Parathyroid adenoma (tissue), 2 donors: ENCODE results near the gene IL18RAP.

Source experiments
- H2AFZ ChIP-seq: fragments of 300-600 bp; sonication (generic); one replicate; pipeline ENCODE4 v1.7.0; 2017; ENCODE audit warnings: antibody characterized with exemption, mild to moderate bottlenecking
- H3K27ac ChIP-seq: fragments of 300-600 bp; sonication (generic); one replicate; pipeline ENCODE4 v1.7.0; 2017
- H3K27me3 ChIP-seq: fragments of 300-600 bp; sonication (generic); one replicate; pipeline ENCODE4 v1.7.0; 2017; ENCODE audit warnings: low read length; ENCODE audit not compliant: control insufficient read depth, insufficient read depth
- H3K36me3 ChIP-seq: fragments of 300-600 bp; sonication (generic); one replicate; pipeline ENCODE4 v1.7.0; 2017; ENCODE audit warnings: low read length; ENCODE audit not compliant: control insufficient read depth, insufficient read depth
- H3K4me1 ChIP-seq: fragments of 300-600 bp; sonication (generic); one replicate; pipeline ENCODE4 v1.7.0; 2017; ENCODE audit warnings: control low read depth
- H3K4me2 ChIP-seq: fragments of 300-600 bp; sonication (generic); one replicate; pipeline ENCODE4 v1.7.0; 2017; ENCODE audit warnings: low read length
- H3K4me3 ChIP-seq: fragments of 300-600 bp; sonication (generic); one replicate; pipeline ENCODE4 v1.7.0; 2017; ENCODE audit warnings: low read depth, low read length
- H3K79me2 ChIP-seq: fragments of 300-600 bp; sonication (generic); one replicate; pipeline ENCODE4 v1.7.0; 2017; ENCODE audit warnings: control low read depth
- H3K9ac ChIP-seq: fragments of 300-600 bp; sonication (generic); one replicate; pipeline ENCODE4 v1.7.0; 2017; ENCODE audit warnings: mild to moderate bottlenecking
- H3K9me3 ChIP-seq: fragments of 300-600 bp; sonication (generic); one replicate; pipeline ENCODE4 v1.7.0; 2017; ENCODE audit warnings: low read length; ENCODE audit not compliant: control insufficient read depth
- TF ChIP-seq, protein P1 (sequence below): fragments of 300-600 bp; sonication (generic); IDR thresholded peaks from one replicate; pipeline ENCODE4 v1.7.0; 2017; ENCODE audit warnings: antibody characterized with exemption, mild to moderate bottlenecking
- donor health status: primary hyperparathyroidism.

IL18RAP gene

DNA sequence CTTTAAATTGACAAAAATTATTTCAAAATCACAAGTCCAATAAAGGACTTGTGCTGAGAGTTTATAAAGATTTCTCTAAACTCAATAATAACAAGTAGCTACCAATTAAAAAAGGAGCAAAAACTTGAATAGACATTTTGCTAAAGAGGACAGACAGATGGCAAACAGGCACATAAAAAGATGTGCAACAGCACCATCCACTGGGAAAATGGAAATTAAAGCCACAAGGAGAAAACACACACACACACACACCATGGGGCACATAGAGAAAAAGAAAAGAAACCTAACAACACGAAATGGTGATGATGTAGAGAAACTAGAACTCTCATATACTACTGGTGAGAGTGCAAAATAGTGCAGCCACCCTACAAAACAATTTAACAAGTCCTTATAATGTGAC lies 37.5 kb downstream of the IL18RAP start:
- H3K4me2 ChIP-seq = no peak overlapping the region
- TF ChIP-seq, protein P1, sequence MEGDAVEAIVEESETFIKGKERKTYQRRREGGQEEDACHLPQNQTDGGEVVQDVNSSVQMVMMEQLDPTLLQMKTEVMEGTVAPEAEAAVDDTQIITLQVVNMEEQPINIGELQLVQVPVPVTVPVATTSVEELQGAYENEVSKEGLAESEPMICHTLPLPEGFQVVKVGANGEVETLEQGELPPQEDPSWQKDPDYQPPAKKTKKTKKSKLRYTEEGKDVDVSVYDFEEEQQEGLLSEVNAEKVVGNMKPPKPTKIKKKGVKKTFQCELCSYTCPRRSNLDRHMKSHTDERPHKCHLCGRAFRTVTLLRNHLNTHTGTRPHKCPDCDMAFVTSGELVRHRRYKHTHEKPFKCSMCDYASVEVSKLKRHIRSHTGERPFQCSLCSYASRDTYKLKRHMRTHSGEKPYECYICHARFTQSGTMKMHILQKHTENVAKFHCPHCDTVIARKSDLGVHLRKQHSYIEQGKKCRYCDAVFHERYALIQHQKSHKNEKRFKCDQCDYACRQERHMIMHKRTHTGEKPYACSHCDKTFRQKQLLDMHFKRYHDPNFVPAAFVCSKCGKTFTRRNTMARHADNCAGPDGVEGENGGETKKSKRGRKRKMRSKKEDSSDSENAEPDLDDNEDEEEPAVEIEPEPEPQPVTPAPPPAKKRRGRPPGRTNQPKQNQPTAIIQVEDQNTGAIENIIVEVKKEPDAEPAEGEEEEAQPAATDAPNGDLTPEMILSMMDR = no peak
- H3K79me2 ChIP-seq = no peaks in the 10 kb centered on the region
- H3K9ac ChIP-seq = no peak overlapping the region
- no peaks in the 10 kb centered on the region for H3K27me3 ChIP-seq
- H2AFZ ChIP-seq = no peak overlapping the region
- no peaks in the 10 kb centered on the region for H3K9me3 ChIP-seq
- no peaks in the 10 kb centered on the region for H3K36me3 ChIP-seq
- no peak overlapping the region for H3K27ac ChIP-seq
- H3K4me1 ChIP-seq = no peaks in the 10 kb centered on the region
- no peak overlapping the region for H3K4me3 ChIP-seq

DNA sequence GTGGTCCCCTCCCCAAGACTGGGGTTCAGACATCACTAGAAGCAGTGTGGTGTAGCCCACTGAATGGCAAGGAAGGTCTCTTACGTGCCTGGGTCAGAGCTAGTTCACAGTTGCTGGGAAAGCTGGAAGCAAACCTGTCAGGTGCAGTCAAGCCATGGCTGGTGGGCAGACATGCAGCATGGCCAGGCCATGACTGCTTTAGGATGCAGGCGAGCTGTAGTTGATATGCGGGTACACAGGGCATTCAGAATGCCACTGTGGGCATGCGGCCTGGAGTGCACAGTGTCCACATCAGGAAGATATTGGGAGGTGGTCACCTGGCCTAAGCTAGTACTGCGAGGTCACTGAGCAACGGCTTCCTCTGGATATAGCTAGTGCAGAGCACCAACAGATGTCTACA lies 38.2 kb downstream of the IL18RAP start:
- H3K4me3 ChIP-seq = no peak overlapping the region
- no peaks in the 10 kb centered on the region for H3K36me3 ChIP-seq
- H3K9ac ChIP-seq = no peak overlapping the region
- no peak overlapping the region for H3K27ac ChIP-seq
- no peaks in the 10 kb centered on the region for H3K9me3 ChIP-seq
- H3K27me3 ChIP-seq = no peaks in the 10 kb centered on the region
- H3K79me2 ChIP-seq = no peaks in the 10 kb centered on the region
- no peaks in the 10 kb centered on the region for H3K4me1 ChIP-seq
- H3K4me2 ChIP-seq = no peak overlapping the region
- TF ChIP-seq, protein P1 = no peak
- no peak overlapping the region for H2AFZ ChIP-seq

DNA sequence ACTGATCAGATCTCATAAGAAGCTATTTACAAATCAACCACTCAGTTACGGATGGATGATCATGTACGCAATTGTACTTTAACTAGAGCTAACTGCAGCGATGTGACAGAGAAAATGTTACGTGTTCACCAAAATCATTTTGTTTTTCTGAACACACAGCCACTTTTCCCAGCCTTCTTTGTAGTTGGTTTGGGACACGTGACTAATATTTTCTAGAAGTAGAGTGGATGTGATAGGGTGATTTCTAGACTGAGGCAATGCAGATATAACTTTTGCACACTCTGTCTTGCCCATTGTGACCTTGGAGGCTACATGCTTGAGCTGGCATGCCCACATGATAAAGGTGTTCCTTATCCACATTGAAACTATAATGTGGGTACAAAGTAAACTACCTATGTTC lies 40.2 kb downstream of the IL18RAP start:
- no peaks in the 10 kb centered on the region for H3K4me1 ChIP-seq
- no peak overlapping the region for H3K4me3 ChIP-seq
- no peak overlapping the region for H2AFZ ChIP-seq
- no peak overlapping the region for H3K4me2 ChIP-seq
- H3K36me3 ChIP-seq = no peaks in the 10 kb centered on the region
- H3K9me3 ChIP-seq = no peaks in the 10 kb centered on the region
- H3K9ac ChIP-seq = no peak overlapping the region
- TF ChIP-seq, protein P1 = no peak
- no peaks in the 10 kb centered on the region for H3K27me3 ChIP-seq
- H3K27ac ChIP-seq = no peak overlapping the region
- no peaks in the 10 kb centered on the region for H3K79me2 ChIP-seq

DNA sequence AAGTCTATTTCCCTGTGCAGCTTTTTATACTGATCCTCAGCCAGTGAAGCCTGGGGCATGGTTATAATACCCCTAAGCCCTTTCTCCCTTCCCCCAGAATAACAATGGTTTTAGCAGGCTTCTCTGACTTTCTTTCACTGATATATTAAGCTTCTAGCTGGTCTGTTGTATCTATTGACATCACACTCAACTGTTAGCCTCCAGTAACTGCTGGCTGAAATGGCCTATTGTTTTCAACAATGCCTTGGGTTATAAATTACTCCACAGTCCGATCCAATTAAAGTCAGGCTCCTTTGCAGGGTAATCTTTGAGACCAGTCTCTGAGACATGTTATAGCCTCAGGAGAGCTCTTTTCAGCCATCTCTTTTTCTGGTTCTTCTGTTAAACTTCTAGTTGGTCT lies 47.2 kb downstream of the IL18RAP start:
- no peak overlapping the region for H2AFZ ChIP-seq
- H3K4me1 ChIP-seq = no peaks in the 10 kb centered on the region
- H3K9me3 ChIP-seq = no peaks in the 10 kb centered on the region
- TF ChIP-seq, protein P1 = no peak
- H3K9ac ChIP-seq = no peak overlapping the region
- no peaks in the 10 kb centered on the region for H3K27me3 ChIP-seq
- H3K4me3 ChIP-seq = no peak overlapping the region
- H3K4me2 ChIP-seq = no peak overlapping the region
- no peaks in the 10 kb centered on the region for H3K36me3 ChIP-seq
- H3K27ac ChIP-seq = no peak overlapping the region
- H3K79me2 ChIP-seq = no peaks in the 10 kb centered on the region

DNA sequence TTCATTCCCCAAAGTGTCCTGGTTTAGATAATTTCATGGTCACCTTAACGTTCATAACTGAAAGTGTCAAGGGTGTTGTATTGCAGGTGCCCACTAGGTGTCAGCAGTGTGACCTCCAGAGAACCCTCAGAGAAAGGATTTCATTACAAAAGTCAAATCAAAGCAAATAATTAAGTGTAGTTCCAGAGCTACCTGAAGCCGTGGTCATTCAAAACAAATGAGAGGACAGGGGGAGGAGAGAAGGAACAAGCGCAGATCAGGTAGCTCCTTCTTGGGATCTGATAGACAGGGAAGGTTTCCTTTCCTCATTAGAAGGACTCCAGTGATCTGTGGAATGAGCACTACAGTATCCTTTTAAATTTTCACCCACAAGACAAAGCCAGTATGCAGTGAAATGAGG lies 50.1 kb downstream of the IL18RAP start, which contains the start of gene SLC9A4:
TSS of gene SLC9A4 (plus strand) at position 207 of the 400 bp plus-strand sequence. CDS start 534 bp downstream, outside the sequence.
- Histone ChIP-seq H3K4me2 (no peak within 1 kb of the TSS), H3K4me1 (no peaks in the 10 kb centered on the region), H3K4me3 (no peak within 1 kb of the TSS), H3K27ac (no peak within 1 kb of the TSS), H3K36me3 (no peaks in the 10 kb centered on the region), H3K79me2 (no peaks in the 10 kb centered on the region), H3K9me3 (no peaks in the 10 kb centered on the region), H3K27me3 (no peaks in the 10 kb centered on the region), H3K9ac (no peak within 1 kb of the TSS), H2AFZ (peak within 1 kb of the TSS; percentile 10)
- TF ChIP-seq, protein P1 = peak; percentile 89
